ENCODE data around the gene PLEKHG4B.

GRCh38 chr5:56561-57290 lies 35.2 kb upstream of the PLEKHG4B start:
- TF ChIP-seq CTCF (IDR thresholded peaks at IDR 0.05; ENCODE audit: low read depth, low read length, missing input control) (no peak), REST (IDR thresholded peaks at IDR 0.05) (peak; percentile 98), TAF1 (conservative IDR thresholded peaks at IDR 0.05) (no peak), JUND (IDR thresholded peaks at IDR 0.05) (no peak), YY1 (IDR thresholded peaks at IDR 0.05) (no peak), RAD21 (IDR thresholded peaks at IDR 0.05) (no peak), ATF3 (IDR thresholded peaks at IDR 0.05) (no peak)
